GM20000 (cell line): ENCODE measurements around the gene TMEFF2.

Source experiments
- DNase-seq: peaks from one replicate; pipeline ENCODE4 v3.0.0; 2012; ENCODE audit warnings: low spot score
- CTCF ChIP-seq: IDR thresholded peaks from 2 replicates; pipeline ENCODE4 v1.5.1; 2012; ENCODE audit warnings: mild to moderate bottlenecking, control low read depth; ENCODE audit errors: extremely low read depth, missing control alignments

Gene TMEFF2

DNA sequence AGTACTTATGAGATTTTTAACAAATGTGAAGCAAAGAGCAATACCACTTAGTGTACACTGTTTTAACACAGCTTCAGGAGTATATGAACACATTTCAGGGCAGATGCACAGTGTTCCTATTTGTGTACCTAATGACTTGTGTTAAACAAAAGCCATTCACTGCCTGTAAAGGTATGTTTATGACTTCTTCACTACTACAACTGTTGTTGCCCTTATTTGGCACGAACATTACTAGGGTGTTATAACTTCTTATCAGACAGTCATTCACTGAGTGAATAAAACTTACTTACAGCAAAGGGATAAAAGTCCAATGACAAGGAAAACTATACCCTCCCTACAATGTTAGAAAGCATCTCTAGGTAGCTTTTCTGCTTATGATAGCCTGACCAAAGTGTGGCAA is 262.4 kb downstream of the TMEFF2 start:
- TF ChIP-seq CTCF, result no peak
- DNase-seq, result no peak

DNA sequence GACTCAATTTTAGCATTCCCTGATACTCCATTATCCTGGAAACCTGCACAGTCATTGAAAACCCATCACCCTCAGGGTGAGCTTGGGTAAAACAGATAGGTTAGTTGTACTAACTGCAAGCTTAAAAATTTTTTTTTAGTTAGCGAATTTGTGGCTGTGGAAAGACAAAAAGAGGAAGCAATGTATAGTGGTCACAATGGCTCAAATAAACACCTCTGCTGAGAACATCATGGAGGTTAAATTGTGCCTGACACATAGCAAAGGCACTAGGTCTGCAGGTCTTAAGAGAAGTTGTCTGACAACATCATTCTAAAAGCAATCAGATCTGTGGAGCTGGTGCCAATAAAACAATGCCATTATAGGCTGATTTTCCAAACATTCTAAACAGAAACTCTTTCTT is 263.4 kb downstream of the TMEFF2 start:
- no peak for DNase-seq
- no peak for TF ChIP-seq CTCF

- no peak for DNase-seq
- TF ChIP-seq CTCF, result no peak
These were observed 264.5 kb downstream of the TMEFF2 start for GRCh38 chr2:191930205-191930604.

DNA sequence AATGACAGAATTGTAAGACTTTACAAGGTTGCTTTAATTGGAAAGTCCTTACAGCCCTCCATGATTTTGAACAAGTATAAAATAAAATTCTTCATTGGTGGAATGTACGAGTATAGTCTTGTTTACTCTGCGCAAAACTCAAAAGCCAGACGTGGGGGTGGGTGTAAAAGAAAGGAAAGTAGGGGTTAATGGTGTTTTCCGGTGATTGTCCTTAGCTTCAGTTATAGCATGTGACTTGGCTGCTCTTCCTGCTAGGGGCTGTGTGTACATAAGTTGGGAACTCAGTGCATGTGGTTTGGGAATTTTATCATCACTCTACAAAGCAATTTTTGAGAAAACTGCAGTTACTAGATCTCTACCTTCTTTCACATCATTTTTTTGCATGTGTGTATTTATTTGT is 265.4 kb downstream of the TMEFF2 start:
- no peak for DNase-seq
- TF ChIP-seq CTCF, result no peak

DNA sequence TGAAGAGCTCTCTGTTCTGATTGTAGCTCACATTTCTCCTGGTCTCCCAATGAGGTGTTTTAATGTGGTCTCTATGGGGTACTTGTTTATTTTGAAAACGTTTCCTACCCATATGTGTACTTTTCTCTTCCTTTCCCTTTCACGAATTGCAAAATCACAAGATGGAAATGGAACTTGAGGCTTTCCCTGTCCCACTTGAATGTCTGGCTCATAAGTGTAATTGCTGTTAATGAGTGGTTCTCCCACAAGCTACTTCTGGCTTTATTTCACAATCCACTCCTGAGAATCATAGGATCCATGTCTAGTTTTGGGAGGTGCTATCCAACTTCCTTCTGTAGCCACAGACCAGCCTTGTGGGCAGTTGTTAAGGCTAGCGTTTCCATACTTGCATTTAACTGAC is 266.7 kb downstream of the TMEFF2 start:
- no peak for DNase-seq
- TF ChIP-seq CTCF, result no peak

DNA sequence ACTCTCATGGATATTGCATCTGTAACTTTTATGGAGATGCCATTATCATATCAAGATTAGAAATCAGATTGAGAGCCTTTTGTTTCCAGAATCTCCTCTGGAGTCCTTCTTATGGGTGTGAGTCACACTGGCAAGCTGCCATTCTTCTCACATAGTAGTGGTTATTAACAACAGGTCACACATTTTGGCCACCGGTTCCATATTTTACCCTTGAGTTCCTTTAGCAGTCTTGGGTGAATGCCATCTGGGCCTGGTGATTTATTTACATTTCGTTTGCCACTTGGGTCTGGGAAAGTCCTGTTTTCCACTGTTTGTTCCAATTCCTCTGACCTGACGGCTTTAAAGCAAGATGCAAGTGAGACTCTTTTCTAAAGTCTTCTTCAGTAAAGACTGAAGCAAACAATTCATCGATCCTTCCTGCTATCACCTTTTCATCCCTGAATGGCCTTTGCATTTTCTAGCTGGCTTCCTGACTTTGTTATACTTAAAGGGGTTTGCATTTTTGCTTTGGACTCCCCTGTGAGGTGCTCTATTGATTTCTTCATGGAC is 267.3 kb downstream of the TMEFF2 start:
- no peak for TF ChIP-seq CTCF
- DNase-seq, result no peak

DNA sequence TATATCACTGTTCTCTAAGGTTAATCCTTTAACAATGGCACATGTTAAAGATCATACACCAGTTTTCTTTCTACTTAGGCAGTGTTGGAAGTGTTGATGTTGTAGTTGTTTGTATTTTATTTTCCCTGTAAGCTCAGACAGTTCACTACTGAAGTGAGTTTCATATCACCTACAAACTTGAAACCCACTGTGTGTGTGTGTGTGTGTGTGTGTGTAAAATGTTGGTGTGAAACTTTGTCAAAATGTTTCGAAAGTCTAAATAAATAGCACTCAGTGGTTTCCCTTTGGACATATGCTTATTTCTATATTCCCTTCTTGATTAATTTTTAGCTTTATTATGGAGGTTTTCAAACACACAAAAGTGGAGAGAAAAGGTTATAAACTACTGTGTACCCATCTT is 268.1 kb downstream of the TMEFF2 start:
- no peak for TF ChIP-seq CTCF
- DNase-seq, result no peak

GRCh38 chr2:191923652-191923997 is 271.1 kb downstream of the TMEFF2 start:
- no peak for DNase-seq
- no peak for TF ChIP-seq CTCF
